ENCODE measurements around the gene ADGRB2.

ADGRB2 gene

DNA sequence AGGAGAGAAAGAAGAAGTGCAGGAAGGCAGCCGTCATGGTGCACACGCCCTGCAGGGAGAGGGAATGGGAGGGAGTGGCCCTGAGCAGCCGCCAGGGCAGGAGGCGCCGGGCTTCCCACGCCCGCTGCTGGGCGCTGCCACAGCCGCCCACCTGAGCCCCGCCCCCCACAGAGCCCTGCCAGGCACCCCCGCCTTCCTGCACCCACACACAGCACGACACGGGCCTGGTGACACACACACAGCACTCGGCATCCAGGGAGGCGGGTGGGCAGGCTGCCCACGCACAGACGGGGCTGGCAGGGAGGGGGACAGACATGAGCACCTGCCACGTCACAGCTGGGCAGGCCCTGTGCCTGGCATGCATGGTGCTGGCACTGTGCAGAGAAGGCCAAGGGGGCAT is 27.5 kb downstream of the ADGRB2 start (continued):
- no peak for TF ChIP-seq ZBTB8A (tag by site-specific recombination; IDR thresholded peaks at IDR 0.05)
- no peak for TF ChIP-seq ZSCAN23 (tag by site-specific recombination; IDR thresholded peaks at IDR 0.05)
- TF ChIP-seq ZNF202 (tag by site-specific recombination; IDR thresholded peaks at IDR 0.05; ENCODE audit: borderline replicate concordance): no peak
- no peak for TF ChIP-seq SP7 (tag by site-specific recombination; IDR thresholded peaks at IDR 0.05)
- no peak for TF ChIP-seq ZNF394 (tag by site-specific recombination; IDR thresholded peaks at IDR 0.05; ENCODE audit: borderline replicate concordance)
- TF ChIP-seq, protein P1, sequence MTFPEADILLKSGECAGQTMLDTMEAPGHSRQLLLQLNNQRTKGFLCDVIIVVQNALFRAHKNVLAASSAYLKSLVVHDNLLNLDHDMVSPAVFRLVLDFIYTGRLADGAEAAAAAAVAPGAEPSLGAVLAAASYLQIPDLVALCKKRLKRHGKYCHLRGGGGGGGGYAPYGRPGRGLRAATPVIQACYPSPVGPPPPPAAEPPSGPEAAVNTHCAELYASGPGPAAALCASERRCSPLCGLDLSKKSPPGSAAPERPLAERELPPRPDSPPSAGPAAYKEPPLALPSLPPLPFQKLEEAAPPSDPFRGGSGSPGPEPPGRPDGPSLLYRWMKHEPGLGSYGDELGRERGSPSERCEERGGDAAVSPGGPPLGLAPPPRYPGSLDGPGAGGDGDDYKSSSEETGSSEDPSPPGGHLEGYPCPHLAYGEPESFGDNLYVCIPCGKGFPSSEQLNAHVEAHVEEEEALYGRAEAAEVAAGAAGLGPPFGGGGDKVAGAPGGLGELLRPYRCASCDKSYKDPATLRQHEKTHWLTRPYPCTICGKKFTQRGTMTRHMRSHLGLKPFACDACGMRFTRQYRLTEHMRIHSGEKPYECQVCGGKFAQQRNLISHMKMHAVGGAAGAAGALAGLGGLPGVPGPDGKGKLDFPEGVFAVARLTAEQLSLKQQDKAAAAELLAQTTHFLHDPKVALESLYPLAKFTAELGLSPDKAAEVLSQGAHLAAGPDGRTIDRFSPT (tag by site-specific recombination; IDR thresholded peaks at IDR 0.05): peak; percentile 59; the same call in 1 of the 2 replicates
- no peak for TF ChIP-seq ZNF521 (tag by site-specific recombination; IDR thresholded peaks at IDR 0.05)
- TF ChIP-seq ZNF266 (tag by site-specific recombination; IDR thresholded peaks at IDR 0.05; ENCODE audit: low read depth): no peak
- TF ChIP-seq KLF1 (tag by site-specific recombination; IDR thresholded peaks at IDR 0.05): peak; percentile 92
- TF ChIP-seq ZFHX2 (tag by site-specific recombination; conservative IDR thresholded peaks at IDR 0.05): peak; percentile 99
- TF ChIP-seq ZBTB48 (tag by site-specific recombination; IDR thresholded peaks at IDR 0.05): no peak
- peak; percentile 98 for TF ChIP-seq EGR2 (tag by site-specific recombination; IDR thresholded peaks at IDR 0.05; ENCODE audit: low read depth)

DNA sequence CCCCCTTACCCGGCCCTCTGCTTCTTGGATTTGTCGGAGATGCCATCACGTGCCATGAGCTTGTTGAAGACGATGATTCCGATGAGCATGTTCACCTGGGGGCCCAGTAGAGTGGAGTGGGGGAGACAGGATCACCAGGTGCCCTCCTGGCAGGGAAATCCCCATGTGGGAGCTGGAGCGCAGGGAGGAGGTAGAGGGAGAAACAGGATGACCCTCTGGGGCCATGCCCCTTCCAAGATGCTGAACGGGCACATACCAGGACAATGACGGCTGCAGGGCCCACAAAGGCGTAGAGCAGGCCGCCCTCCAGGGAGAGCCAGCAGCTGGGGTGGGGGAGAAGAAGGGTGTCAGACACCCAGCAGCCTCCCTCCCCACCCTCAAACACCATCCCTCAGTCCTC is 28.6 kb downstream of the ADGRB2 start:
- Histone ChIP-seq H3K9me3 (ENCODE audit: control insufficient read depth, insufficient read depth, low read depth, low read length) (no peaks in the 10 kb centered on the region), H3K27ac (ENCODE audit: extremely low read depth, low read depth, low read length) (no peak overlapping the region), H3K4me1 (ENCODE audit: control insufficient read depth, insufficient read depth, low read length) (no peaks in the 10 kb centered on the region), H3K4me3 (ENCODE audit: low read depth, low read length) (no peak overlapping the region), H3K36me3 (ENCODE audit: control insufficient read depth in 2 of 2, insufficient read depth in 1 of 2, low read length in 2 of 2) (peaks cover 0 to 70% of the 10 kb centered on the region in 2 experiments; a peak in 1 of 3 replicates)
- ChIA-PET POLR2A (no interaction called here), CTCF (interaction anchor here (0.6 to 1.6 kb wide), 5 partner anchors 10 to 51 kb away, joined by 3 to 13 read pairs (median 4); no protein-coding TSS in a partner anchor)
- TF ChIP-seq, protein P2, sequence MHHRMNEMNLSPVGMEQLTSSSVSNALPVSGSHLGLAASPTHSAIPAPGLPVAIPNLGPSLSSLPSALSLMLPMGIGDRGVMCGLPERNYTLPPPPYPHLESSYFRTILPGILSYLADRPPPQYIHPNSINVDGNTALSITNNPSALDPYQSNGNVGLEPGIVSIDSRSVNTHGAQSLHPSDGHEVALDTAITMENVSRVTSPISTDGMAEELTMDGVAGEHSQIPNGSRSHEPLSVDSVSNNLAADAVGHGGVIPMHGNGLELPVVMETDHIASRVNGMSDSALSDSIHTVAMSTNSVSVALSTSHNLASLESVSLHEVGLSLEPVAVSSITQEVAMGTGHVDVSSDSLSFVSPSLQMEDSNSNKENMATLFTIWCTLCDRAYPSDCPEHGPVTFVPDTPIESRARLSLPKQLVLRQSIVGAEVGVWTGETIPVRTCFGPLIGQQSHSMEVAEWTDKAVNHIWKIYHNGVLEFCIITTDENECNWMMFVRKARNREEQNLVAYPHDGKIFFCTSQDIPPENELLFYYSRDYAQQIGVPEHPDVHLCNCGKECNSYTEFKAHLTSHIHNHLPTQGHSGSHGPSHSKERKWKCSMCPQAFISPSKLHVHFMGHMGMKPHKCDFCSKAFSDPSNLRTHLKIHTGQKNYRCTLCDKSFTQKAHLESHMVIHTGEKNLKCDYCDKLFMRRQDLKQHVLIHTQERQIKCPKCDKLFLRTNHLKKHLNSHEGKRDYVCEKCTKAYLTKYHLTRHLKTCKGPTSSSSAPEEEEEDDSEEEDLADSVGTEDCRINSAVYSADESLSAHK (tag by site-specific recombination; IDR thresholded peaks at IDR 0.05): no peak
- TF ChIP-seq, protein P3, sequence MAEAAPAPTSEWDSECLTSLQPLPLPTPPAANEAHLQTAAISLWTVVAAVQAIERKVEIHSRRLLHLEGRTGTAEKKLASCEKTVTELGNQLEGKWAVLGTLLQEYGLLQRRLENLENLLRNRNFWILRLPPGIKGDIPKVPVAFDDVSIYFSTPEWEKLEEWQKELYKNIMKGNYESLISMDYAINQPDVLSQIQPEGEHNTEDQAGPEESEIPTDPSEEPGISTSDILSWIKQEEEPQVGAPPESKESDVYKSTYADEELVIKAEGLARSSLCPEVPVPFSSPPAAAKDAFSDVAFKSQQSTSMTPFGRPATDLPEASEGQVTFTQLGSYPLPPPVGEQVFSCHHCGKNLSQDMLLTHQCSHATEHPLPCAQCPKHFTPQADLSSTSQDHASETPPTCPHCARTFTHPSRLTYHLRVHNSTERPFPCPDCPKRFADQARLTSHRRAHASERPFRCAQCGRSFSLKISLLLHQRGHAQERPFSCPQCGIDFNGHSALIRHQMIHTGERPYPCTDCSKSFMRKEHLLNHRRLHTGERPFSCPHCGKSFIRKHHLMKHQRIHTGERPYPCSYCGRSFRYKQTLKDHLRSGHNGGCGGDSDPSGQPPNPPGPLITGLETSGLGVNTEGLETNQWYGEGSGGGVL (tag by site-specific recombination; IDR thresholded peaks at IDR 0.05): no peak
- TF ChIP-seq MYNN (tag by site-specific recombination; IDR thresholded peaks at IDR 0.05; ENCODE audit: borderline replicate concordance): no peak
- TF ChIP-seq ZNF670 (tag by site-specific recombination; IDR thresholded peaks at IDR 0.05; ENCODE audit: low read depth): no peak
- no peak for TF ChIP-seq ZNF146 (tag by site-specific recombination; IDR thresholded peaks at IDR 0.05)
- no peak for TF ChIP-seq ZNF558 (tag by site-specific recombination; IDR thresholded peaks at IDR 0.05)
- no peak for TF ChIP-seq HOXA7 (CRISPR knock-in tag; IDR thresholded peaks at IDR 0.05; ENCODE audit: borderline replicate concordance)
- no peak for TF ChIP-seq SETDB1 (IDR thresholded peaks at IDR 0.05; ENCODE audit: insufficient read length, low read length)
- TF ChIP-seq ZNF624 (tag by site-specific recombination; IDR thresholded peaks at IDR 0.05): no peak
- TF ChIP-seq ZNF10 (tag by site-specific recombination; IDR thresholded peaks at IDR 0.05): no peak
- no peak for TF ChIP-seq ZEB2 (tag by site-specific recombination; IDR thresholded peaks at IDR 0.05)
- TF ChIP-seq EGR2 (tag by site-specific recombination; IDR thresholded peaks at IDR 0.05; ENCODE audit: low read depth): no peak
- no peak for TF ChIP-seq ZNF174 (tag by site-specific recombination; IDR thresholded peaks at IDR 0.05)
- TF ChIP-seq ZBTB7A (tag by site-specific recombination; IDR thresholded peaks at IDR 0.05; ENCODE audit: low read depth): no peak
- TF ChIP-seq ZNF202 (tag by site-specific recombination; IDR thresholded peaks at IDR 0.05; ENCODE audit: borderline replicate concordance): no peak
- TF ChIP-seq ZNF184 (tag by site-specific recombination; IDR thresholded peaks at IDR 0.05): no peak
- TF ChIP-seq, protein P4, sequence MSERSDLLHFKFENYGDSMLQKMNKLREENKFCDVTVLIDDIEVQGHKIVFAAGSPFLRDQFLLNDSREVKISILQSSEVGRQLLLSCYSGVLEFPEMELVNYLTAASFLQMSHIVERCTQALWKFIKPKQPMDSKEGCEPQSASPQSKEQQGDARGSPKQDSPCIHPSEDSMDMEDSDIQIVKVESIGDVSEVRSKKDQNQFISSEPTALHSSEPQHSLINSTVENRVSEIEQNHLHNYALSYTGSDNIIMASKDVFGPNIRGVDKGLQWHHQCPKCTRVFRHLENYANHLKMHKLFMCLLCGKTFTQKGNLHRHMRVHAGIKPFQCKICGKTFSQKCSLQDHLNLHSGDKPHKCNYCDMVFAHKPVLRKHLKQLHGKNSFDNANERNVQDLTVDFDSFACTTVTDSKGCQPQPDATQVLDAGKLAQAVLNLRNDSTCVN (tag by site-specific recombination; optimal IDR thresholded peaks at IDR 0.05): no peak
